KG1 (cell line): ENCODE results near the gene FUT6.
"Not testable (repeated sequence)": the region's sequence is repeated elsewhere in the genome, so short reads cannot be mapped to it uniquely, and the experiment has no call there.

ENCODE experiments used
- DNase-seq: peaks from one replicate; lab custom pipeline; 2025; lab: John Stamatoyannopoulos, UW

Gene FUT6

GRCh38 chr19:5785423-5785822, 54.1 kb downstream of the FUT6 start:
- no peak for DNase-seq

GRCh38 chr19:5784581-5785147, 54.8 kb downstream of the FUT6 start, which contains the start of gene PRR22:
Gene PRR22 (minus strand): TSS chr19:5784746. CDS start chr19:5784660, 86 bp downstream.
- no peak for DNase-seq

- DNase-seq: no peak
These were observed 56.3 kb downstream of the FUT6 start for GRCh38 chr19:5782945-5783919.

GRCh38 chr19:5782322-5782721, 57.2 kb downstream of the FUT6 start:
- DNase-seq: no peak

GRCh38 chr19:5780916-5781315, 58.6 kb downstream of the FUT6 start:
- not testable (repeated sequence) for DNase-seq
